ENCODE results near the gene ORAI2. TPM values are rescaled to one million over a fixed set of nuclear protein-coding genes. Genes with fewer than 3 reads are reported as not detected.

ORAI2 gene
- total and polyA plus RNA-seq, 2 donors (not counting 3 experiments of a cell fraction or from before 2014, with no cell fraction given) = 84.1 to 99.1 TPM

GRCh38 chr7:102427019-102427405 lies 6.4 kb upstream of the ORAI2 start:
- BruUV-seq (replicated peaks) = no TSS peak
- FAIRE-seq (no peak), DNase-seq (ENCODE audit: low read depth, low spot score) (no peak)
- Histone ChIP-seq H3K79me2 (ENCODE audit: control insufficient read depth, insufficient read depth, low read length) (no peaks in the 10 kb centered on the region), H3K27me3 (ENCODE audit: control insufficient read depth in 2 of 2, insufficient read depth in 2 of 2, low read length in 2 of 2) (no peaks in the 10 kb centered on the region), H3K4me3 (replicated peaks in 1 of 3; ENCODE audit: insufficient read depth in 1 of 3, low read depth in 1 of 3, low read length in 3 of 3) (no peak overlapping the region), H3K9ac (replicated peaks; ENCODE audit: extremely low read depth, insufficient read depth, low read length) (no peak overlapping the region), H3K27ac (ENCODE audit: insufficient read depth, low read depth, low read length) (no peak overlapping the region), H3K4me1 (ENCODE audit: control insufficient read depth, extremely low read depth, insufficient read depth, low read length) (no peaks in the 10 kb centered on the region), H3K4me2 (ENCODE audit: insufficient read depth, low read length) (no peak overlapping the region), H3K9me3 (replicated peaks; ENCODE audit: control insufficient read depth, insufficient read depth, low read length) (no peaks in the 10 kb centered on the region), H3K9me1 (replicated peaks; ENCODE audit: control insufficient read depth, extremely low read depth, insufficient read depth, low read length) (no peaks in the 10 kb centered on the region), H3K36me3 (ENCODE audit: control insufficient read depth in 2 of 2, extremely low read depth in 1 of 2, insufficient read depth in 2 of 2, low read length in 2 of 2) (peaks cover 0 to 23% of the 10 kb centered on the region in 2 experiments), H4K20me1 (replicated peaks; ENCODE audit: control insufficient read depth, extremely low read depth, insufficient read depth, low read length) (no peaks in the 10 kb centered on the region), H2AFZ (ENCODE audit: low read depth, low read length) (no peak overlapping the region)
- ChIA-PET POLR2A (no interaction called here), CTCF (no interaction called here)
- intact Hi-C loops (cut with micrococcal nuclease) = no loop called here
- dilution Hi-C loops (cut with MboI; ENCODE audit: extremely low pct_ligation_motif_present, low sequenced_read_pairs) = no loop called here
- TF ChIP-seq POLR2AphosphoS5 (IDR thresholded peaks at IDR 0.05; ENCODE audit: insufficient read depth, low read depth, low read length) (no peak), CTCF (IDR thresholded peaks at IDR 0.05; ENCODE audit: extremely low read depth in 1 of 2, insufficient read depth in 1 of 2, low read depth in 1 of 2, low read length in 2 of 2) (no peak), JUN (IDR thresholded peaks at IDR 0.05; ENCODE audit: borderline replicate concordance, insufficient read depth, insufficient read length, low read depth) (no peak), EZH2 (IDR thresholded peaks at IDR 0.05; ENCODE audit: borderline replicate concordance, low read depth, low read length, severe bottlenecking) (no peak), POLR2A (IDR thresholded peaks at IDR 0.05; ENCODE audit: low read depth, low read length) (no peak), GATA2 (IDR thresholded peaks at IDR 0.05; ENCODE audit: insufficient read depth, insufficient read length, low read depth, low read length) (no peak), MYC (IDR thresholded peaks at IDR 0.05; ENCODE audit: low read depth, low read length) (no peak), FOS (IDR thresholded peaks at IDR 0.05; ENCODE audit: borderline replicate concordance, insufficient read depth, low read length) (no peak)
- TF ChIP-seq, protein P1, sequence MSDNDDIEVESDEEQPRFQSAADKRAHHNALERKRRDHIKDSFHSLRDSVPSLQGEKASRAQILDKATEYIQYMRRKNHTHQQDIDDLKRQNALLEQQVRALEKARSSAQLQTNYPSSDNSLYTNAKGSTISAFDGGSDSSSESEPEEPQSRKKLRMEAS (IDR thresholded peaks at IDR 0.05; ENCODE audit: insufficient read depth, insufficient read length) = no peak

Data from endothelial cell of umbilical vein (primary cell).